Smooth muscle cell (in vitro differentiated cells): ENCODE data around the gene THEM4. TPM values are rescaled to one million over a fixed set of nuclear protein-coding genes. Genes with fewer than 3 reads are reported as not detected.

ENCODE experiments used
- DNase-seq: peaks from one replicate; lab custom pipeline; 2025; ENCODE audit not compliant: unreplicated experiment; lab: John Stamatoyannopoulos, UW
- H2AFZ ChIP-seq: fragments of 200-600 bp; sonication (generic); 2 replicates; pipeline ENCODE4 v1.6.0; 2016; ENCODE audit warnings: antibody characterized with exemption, low read depth, mild to moderate bottlenecking
- H3F3A ChIP-seq: fragments of 200-600 bp; sonication (generic); 2 replicates; pipeline ENCODE4 v1.6.0; 2017; ENCODE audit warnings: antibody characterized with exemption, low read depth
- H3K27ac ChIP-seq: fragments of 200-600 bp; sonication (generic); 2 replicates; pipeline ENCODE4 v1.5.1; 2016; ENCODE audit warnings: low read depth, mild to moderate bottlenecking
- H3K27me3 ChIP-seq: fragments of 200-600 bp; sonication (generic); 2 replicates; pipeline ENCODE4 v1.6.1; 2016; ENCODE audit warnings: low read depth, mild to moderate bottlenecking
- H3K36me3 ChIP-seq: fragments of 200-600 bp; sonication (generic); 2 replicates; pipeline ENCODE4 v1.5.1; 2016; ENCODE audit warnings: low read depth
- H3K4me1 ChIP-seq: fragments of 200-600 bp; sonication (generic); 2 replicates; pipeline ENCODE4 v1.5.1; 2016; ENCODE audit warnings: low read depth
- H3K4me2 ChIP-seq: fragments of 200-600 bp; sonication (generic); 2 replicates; pipeline ENCODE4 v1.6.0; 2016; ENCODE audit warnings: mild to moderate bottlenecking
- H3K4me3 ChIP-seq: fragments of 200-600 bp; sonication (generic); 2 replicates; pipeline ENCODE4 v1.5.1; 2016; ENCODE audit warnings: mild to moderate bottlenecking
- H3K79me2 ChIP-seq: fragments of 200-600 bp; sonication (generic); 2 replicates; pipeline ENCODE4 v1.6.0; 2016; ENCODE audit warnings: low read depth, mild to moderate bottlenecking
- H3K9ac ChIP-seq: fragments of 200-600 bp; sonication (generic); 2 replicates; pipeline ENCODE4 v1.6.0; 2016; ENCODE audit warnings: low read depth
- H3K9me3 ChIP-seq: fragments of 200-600 bp; sonication (generic); replicated peaks from 2 replicates; pipeline ENCODE4 v1.5.1; 2016; ENCODE audit warnings: low read depth
- H4K20me1 ChIP-seq: fragments of 200-600 bp; sonication (generic); 2 replicates; pipeline ENCODE4 v1.6.0; 2016; ENCODE audit warnings: low read depth
- CTCF ChIP-seq: fragments of 200-600 bp; sonication (generic); IDR thresholded peaks from 2 replicates; pipeline ENCODE4 v1.5.1; 2017; ENCODE audit warnings: borderline replicate concordance, mild to moderate bottlenecking, antibody characterized with exemption; ENCODE audit not compliant: insufficient read depth, poor library complexity, severe bottlenecking
- WGBS: methylation state at CpG from one replicate; pipeline ENCODE4 v1.1.7; 2016; ENCODE audit warnings: low lambda C conversion rate; 5-methylcytosine and 5-hydroxymethylcytosine counted together
- polyA plus RNA-seq: library from polyadenylated mRNA; unstranded; fragments of >200 nt; fragmentation: Nextera tagmentation; extraction: Ambion mirVana; gene quantifications from 2 replicates; pipeline ENCODE4 v1.2.1, GENCODE V29; 2016
- total RNA-seq: library from RNA; depleted of rRNA; stranded (reverse); fragments of >200 nt; gene quantifications from 2 replicates; pipeline ENCODE4 v1.2.3, GENCODE V29; 2014

Gene THEM4
- total and polyA plus RNA-seq, 2 experiments from 2014 or later, result 14.4 to 15.9 TPM

- H4K20me1 ChIP-seq, result no peaks in the 10 kb centered on the region
- no peak overlapping the region for H3K9ac ChIP-seq
- WGBS, result 84% methylated on average over 1 of the region's 1 CpG
- no peak for TF ChIP-seq CTCF
- no peaks in the 10 kb centered on the region for H3K9me3 ChIP-seq
- H3K4me3 ChIP-seq, result no peak overlapping the region
- no peaks in the 10 kb centered on the region for H3K79me2 ChIP-seq
- H3K27ac ChIP-seq, result no peak overlapping the region
- no peak for DNase-seq
- H3K36me3 ChIP-seq, result no peaks in the 10 kb centered on the region
- no peak overlapping the region for H2AFZ ChIP-seq
- H3K27me3 ChIP-seq, result no peaks in the 10 kb centered on the region
- no peak overlapping the region for H3K4me2 ChIP-seq
- peaks cover 4% of the 10 kb centered on the region for H3F3A ChIP-seq
- no peaks in the 10 kb centered on the region for H3K4me1 ChIP-seq
Observed at GRCh38 chr1:151942882-151943281, 33.6 kb upstream of the THEM4 start.

GRCh38 chr1:151940541-151940940 is 31.2 kb upstream of the THEM4 start:
- Histone ChIP-seq H3K4me3 (no peak overlapping the region), H3K27ac (peak overlapping the region; percentile 89), H4K20me1 (no peaks in the 10 kb centered on the region), H3K9me3 (no peaks in the 10 kb centered on the region), H2AFZ (no peak overlapping the region), H3F3A (peaks cover 4% of the 10 kb centered on the region), H3K4me2 (no peak overlapping the region), H3K27me3 (no peaks in the 10 kb centered on the region), H3K79me2 (no peaks in the 10 kb centered on the region), H3K36me3 (no peaks in the 10 kb centered on the region), H3K4me1 (peaks cover 9% of the 10 kb centered on the region), H3K9ac (peak overlapping the region; percentile 78)
- WGBS, result 74% methylated on average over 1 of the region's 1 CpG
- TF ChIP-seq CTCF, result no peak
- no peak for DNase-seq

GRCh38 chr1:151939779-151940178 is 30.5 kb upstream of the THEM4 start:
- no peak overlapping the region for H3K27ac ChIP-seq
- no peaks in the 10 kb centered on the region for H3K27me3 ChIP-seq
- no peak overlapping the region for H3K4me3 ChIP-seq
- H3F3A ChIP-seq, result peaks cover 6% of the 10 kb centered on the region
- no peaks in the 10 kb centered on the region for H4K20me1 ChIP-seq
- H3K4me2 ChIP-seq, result no peak overlapping the region
- no peaks in the 10 kb centered on the region for H3K9me3 ChIP-seq
- no peak for TF ChIP-seq CTCF
- no peaks in the 10 kb centered on the region for H3K36me3 ChIP-seq
- no peak overlapping the region for H3K9ac ChIP-seq
- WGBS, result 86% methylated on average over 1 of the region's 1 CpG
- DNase-seq, result no peak
- no peaks in the 10 kb centered on the region for H3K79me2 ChIP-seq
- no peak overlapping the region for H2AFZ ChIP-seq
- H3K4me1 ChIP-seq, result peaks cover 9% of the 10 kb centered on the region

GRCh38 chr1:151939141-151939540 is 29.8 kb upstream of the THEM4 start:
- Histone ChIP-seq H3K36me3 (no peaks in the 10 kb centered on the region), H3K27me3 (no peaks in the 10 kb centered on the region), H3K79me2 (no peaks in the 10 kb centered on the region), H3F3A (peaks cover 3% of the 10 kb centered on the region), H3K4me1 (peaks cover 9% of the 10 kb centered on the region), H4K20me1 (no peaks in the 10 kb centered on the region), H2AFZ (no peak overlapping the region), H3K27ac (no peak overlapping the region), H3K4me2 (no peak overlapping the region), H3K4me3 (no peak overlapping the region), H3K9me3 (no peaks in the 10 kb centered on the region), H3K9ac (no peak overlapping the region)
- 93% methylated on average over 3 of the region's 3 CpGs for WGBS
- DNase-seq, result no peak
- TF ChIP-seq CTCF, result no peak
